GM21528 (cell line): Measurements from ENCODE around the gene DIAPH3.

ENCODE experiments used
- ATAC-seq: cut with Tn5 transposase; IDR thresholded peaks from one replicate; pipeline ENCODE4 v1.9.1; 2021; ENCODE audit warnings: mild to moderate bottlenecking, moderate library complexity; ENCODE audit not compliant: unreplicated experiment, low FRiP score

The DIAPH3 gene

DNA sequence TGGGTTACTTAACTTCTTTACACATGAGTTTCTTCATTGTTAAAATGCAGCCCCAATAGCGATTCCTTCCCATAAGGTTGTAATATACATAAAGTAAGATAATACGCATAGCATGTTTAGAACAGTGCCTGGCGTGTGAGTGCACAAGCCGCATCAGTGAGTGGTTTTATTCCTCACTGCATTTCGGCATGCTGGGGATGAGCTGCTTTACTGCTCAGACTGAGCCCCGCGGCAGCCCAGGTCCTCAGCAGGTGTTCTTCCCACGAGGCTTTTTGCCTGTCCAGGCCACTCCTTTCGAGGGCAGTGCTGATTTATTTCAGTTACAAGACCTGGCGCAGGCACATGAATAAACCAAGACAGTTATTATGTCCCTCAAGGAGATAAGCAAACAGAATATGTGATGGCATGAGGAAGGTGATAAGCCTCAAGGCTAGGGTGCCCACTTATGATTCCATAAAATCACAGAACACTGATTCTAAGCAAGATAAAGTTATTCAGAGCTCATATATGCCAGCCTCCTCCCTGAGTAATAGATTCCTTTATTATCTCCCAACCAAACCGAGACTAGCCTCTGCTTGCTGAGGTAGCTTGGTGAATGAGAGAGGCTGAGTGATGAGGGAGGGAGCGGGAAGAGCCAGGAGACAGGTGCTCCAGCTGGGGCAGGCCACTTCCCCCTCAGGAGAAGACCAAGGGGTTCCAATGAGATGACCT, 505.5 kb downstream of the DIAPH3 start:
- no peak for ATAC-seq

DNA sequence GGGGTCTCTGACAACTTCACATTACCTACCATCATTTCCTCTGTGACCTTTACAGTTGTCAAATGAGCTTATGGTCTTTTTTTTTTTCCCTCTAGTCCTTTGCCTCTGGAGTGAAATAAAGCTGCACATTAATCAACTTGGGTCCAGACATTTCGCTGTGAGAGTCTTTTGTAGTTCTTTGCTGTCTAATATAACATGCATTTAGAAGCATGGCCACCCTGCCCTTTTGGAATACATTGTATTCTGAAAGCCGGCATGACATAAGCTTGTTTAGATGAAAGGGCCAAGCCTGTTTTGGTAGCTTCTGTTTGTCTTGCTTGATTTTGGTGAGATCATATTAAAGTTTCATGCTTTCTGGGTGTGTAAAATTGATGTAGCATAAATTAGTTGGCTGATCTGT, 509.8 kb downstream of the DIAPH3 start:
- no peak for ATAC-seq

DNA sequence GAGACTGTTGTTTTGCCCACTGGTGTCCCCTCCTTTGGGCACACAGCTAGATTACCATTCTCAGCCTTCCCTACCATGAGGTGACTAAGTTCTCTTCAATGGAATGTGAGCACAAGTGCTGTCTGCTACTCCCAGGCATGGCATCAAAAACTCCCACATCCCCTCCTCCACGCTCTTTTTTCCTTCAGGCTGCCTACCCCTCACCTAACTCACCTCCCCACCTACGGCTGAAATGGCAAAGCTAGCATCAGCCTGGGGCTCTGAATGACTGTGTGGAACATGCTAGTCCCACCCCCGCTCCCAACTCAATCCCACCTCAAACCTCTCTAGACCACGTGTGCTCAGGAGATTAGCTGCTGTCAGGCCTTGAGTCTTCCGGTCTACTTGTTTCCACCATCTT, 512.2 kb downstream of the DIAPH3 start:
- no peak for ATAC-seq

DNA sequence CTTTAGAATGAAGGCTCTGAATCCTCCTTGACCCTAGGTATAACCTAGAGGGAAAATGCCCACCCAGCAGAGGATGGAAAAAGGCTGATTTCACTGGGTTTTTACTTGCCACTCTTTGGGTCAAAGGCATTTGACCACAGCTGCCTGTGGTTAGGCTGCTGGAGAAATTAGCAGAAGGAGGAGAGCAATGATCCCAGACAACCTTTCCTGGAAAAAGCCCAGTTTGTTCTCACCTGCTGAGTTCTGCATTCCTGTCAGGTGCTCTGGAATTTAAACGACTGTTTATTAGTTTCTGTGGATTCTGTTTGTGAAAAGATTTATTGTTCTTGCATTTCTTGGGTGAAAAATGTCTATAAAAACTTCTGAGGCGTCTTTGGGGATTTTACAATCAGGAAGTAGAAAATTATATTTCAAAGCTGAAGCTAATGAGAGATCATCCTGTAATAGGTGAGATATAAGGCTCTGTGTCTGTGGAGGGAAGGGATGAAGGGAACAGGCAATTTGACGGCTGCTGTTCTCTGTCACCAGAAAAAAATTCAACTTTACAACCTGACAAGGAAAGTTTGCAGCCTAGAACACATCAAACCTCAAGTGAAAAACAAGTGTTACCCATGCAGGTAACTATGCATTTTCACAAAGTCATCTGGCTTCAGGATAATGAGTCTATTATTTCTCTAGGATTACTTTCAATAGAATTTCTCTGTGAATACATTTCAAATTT, 519.7 kb downstream of the DIAPH3 start:
- ATAC-seq = no peak

DNA sequence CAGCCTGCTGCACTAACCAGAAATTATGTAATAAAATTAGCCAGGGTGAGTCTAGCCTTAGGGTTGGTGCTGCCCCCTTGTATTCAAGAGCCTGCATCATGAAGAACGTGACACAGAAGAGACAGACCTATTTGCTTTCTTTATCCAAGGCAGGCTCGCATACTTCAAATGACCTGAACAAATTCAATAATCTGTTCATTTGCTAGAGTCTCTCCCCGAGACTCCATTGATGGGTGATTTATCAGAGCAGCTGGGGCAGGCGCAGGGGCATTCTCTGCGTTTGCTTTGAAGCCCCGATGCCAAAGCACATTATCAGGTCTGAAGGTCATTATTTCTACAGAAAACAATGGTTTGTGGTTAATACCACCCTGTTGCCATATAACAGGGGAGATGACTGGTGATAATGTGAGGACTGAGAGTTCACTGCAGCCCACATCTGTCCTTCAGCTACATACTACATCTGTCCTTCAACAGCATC, 520.3 kb downstream of the DIAPH3 start:
- no peak for ATAC-seq

DNA sequence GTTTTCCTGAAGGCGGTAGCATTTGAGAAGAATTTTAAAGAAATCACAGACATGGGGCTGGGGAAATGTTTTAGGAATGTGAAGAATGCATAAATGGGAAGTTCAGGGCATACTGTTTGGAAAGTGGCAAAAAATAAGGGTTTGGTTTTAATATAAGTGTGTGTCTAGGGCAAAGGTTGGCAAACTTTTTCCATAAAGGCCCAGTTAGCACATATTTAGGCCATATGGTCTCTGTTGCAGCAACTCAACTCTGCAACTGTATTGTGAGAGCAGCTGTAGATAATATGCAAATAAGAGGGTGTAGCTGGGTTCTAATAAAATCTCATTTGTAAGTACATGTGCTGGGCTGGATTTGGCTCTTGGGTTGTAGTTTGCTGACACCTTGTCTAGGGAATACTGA, 521.9 kb downstream of the DIAPH3 start:
- ATAC-seq = no peak

DNA sequence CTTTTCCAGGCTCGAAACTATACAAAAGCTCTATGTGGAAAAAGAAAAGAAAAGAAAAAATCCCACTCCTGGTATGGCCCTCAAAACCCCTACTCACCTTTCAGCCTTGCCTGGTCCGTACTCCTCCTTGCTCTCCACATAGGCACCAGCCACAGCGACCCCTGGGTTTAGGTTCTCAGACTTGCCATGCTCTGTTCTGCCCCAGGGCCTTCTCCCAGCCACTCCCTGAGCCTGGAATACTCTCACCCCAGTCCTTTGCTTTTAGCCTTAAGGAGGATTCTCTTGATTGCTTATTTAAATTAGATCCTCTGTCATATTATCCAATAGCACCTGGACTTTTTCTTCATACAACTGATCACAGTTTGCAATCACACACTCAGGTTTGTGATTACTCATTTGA, 522.5 kb downstream of the DIAPH3 start:
- ATAC-seq = no peak

DNA sequence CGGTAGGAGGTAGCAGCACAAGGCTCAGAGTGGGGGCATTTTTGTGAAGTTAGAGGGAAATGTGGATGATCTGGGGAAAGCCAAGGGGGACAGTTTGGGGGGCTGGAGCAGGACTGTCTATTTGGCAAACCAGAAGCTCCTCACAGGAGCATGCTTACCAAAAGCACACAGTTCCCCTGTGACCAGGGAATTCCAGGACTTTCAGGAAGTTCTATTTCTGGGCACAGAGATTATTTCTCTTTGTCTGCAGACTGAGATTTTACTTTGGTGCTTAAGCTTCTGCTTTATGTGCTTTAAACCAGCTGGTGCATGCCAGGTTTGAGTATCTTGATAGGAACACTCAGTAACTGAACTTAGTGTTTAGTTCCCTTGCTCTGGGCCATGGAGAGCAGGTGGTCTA, 525.3 kb downstream of the DIAPH3 start:
- no peak for ATAC-seq

DNA sequence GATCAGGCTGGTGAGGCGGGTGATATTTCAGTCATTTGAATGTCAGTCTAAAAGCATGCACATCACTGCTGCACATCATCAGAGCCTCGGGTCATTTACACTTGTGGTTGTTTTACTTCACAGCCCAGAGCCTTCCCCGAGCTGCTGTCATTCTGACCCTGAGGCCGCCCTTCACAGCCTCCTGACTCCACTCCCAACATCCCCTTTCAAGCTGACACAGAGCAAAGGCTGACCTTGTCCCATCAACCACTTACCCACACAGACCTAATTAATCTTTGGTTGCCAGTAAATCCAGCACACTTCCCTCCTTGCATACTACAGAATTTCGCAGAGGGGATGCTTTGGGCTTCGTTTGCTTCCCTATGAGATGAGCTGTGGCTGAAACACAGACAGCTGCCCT, 528.1 kb downstream of the DIAPH3 start:
- no peak for ATAC-seq

DNA sequence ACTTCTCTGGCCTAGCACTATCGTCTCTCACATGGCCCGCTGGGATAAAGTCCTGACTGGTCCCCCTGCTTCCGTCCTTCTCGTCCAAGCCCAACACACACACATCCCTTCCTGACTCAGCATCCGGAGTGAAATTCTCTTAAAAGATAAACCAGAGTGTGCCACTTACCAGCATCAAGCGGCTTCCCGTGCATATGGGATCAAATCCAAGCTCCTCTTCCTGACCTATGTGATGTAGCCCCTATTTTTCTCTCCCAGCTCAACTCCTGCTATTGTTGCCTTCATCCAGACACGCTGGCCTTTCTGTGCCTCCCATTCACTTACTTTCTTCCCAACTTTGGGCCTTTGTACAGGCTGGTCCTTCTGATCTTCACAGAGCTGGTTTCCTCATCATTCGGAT, 530.4 kb downstream of the DIAPH3 start:
- ATAC-seq = no peak

DNA sequence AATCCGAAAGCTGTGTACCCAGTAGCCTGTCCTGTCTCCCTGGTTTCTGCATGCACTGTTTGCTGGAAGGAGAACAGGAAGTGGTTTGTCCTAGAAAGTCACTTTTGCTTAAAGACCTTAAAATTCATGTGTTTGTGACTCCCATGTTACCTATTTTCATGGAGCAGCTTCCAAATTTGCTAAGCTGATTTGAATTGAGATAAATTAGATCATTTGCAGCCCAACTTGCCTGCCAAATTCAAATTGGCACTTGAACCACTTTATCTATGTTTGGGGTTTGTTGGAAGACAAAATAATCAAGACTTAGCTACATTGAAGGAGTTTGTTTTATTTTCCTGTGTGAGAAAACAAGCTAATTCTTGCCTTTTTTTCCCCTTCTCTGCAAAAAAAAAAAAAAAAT, 532.5 kb downstream of the DIAPH3 start:
- no peak for ATAC-seq

DNA sequence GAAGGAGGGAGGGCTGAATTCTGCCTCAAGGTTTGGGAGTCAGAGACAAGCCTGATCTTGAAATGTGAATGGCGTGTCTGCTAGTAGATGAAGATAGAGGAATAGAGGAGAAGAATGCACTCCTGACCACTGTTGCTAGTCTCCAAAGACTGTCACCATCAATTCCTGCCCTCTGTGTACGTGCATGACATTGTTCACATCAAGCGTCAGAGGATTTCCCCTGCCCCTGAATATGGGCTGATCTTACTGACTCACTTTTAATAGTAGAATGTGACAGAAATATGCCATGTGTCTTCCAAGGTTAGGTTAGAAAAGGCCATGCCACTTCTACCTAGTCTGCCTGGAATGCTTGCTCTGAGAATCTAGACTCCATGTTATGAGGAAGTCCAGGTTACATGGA, 538.6 kb downstream of the DIAPH3 start:
- no peak for ATAC-seq

DNA sequence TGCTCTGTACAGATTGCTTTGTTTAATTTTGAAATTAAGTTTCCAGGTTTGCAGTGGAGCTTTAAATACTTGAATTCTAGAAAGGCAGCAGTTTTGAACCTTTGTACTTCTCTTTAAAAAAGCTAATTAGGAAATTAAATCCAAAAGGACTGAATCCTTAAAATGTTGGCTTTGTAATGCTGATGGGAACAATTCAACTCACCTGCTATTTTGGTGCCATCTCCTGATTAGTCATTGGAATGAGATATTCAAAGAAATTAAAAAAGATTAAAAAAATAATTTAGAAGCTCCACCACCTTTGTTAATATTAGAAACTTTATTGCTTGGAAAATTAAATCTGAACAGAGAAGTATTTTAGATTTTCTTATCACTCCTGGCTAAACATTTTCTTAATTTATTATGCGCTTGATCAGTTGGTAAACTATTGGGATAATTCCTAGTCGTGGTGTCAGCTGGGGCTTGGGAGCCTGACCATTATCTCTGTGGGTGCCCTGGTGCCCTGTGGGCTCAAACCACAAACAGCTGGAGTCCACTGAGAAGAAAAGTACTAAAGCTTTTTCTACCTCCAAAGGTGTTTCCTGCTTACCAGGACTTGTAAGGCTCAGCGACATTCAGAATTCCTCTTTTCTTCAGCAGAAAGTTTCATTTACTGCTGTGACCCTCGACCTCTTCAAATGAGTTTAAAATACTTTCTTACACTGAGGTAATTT, 540.4 kb downstream of the DIAPH3 start:
- no peak for ATAC-seq

DNA sequence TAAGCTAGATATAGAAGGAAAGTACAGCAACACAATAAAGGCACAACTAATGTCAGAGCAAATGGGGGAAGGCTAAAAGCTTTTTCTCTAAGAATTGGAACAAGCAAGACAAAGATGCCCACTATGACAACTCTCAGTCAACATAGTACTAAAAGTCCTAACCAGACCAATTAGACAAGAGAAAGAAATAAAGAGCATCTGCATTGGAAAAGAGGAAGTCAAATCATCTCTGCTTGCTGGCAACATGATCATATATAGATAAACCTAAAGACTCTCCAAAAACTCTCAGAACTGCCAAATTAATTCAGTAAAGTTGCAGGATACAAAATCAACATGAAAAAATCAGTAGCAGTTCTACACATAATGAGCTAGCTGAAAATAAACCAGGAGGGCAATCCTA, 542.0 kb downstream of the DIAPH3 start:
- no peak for ATAC-seq
